Activated CD4-positive, alpha-beta T cell treated with anti-CD3 and anti-CD28 coated beads, Interleukin-2, amount 50 U/mL, for 4 hours (primary cell): ENCODE measurements around the gene IFITM10.

Source experiments
- DNase-seq, 2 experiments: peaks; one replicate each; pipeline ENCODE4 v3.0.0-alpha.2; 2020

Gene IFITM10

DNA sequence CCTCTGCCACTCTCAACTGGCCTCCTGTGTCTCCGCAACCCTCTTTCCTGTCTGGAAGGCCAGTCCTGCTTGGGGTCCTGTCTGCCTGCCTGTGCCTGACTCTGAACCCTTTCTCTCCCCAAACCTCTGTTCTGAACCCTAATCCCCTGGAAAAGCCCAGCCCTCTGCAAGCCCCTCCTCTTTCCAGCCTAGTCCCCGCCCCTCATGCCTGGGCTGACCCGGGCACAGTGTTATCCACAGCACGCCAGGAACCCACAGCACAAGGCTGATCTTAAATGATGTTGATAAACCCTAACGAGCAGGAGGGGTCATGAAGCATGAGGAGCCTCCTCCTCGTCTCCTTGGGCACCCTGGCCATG lies at the start of gene IFITM10:
TSS of gene IFITM10 (minus strand) at position 115 of the 359 bp plus-strand sequence. CDS start 153 bp downstream, outside the sequence.
- DNase-seq = no peak

DNA sequence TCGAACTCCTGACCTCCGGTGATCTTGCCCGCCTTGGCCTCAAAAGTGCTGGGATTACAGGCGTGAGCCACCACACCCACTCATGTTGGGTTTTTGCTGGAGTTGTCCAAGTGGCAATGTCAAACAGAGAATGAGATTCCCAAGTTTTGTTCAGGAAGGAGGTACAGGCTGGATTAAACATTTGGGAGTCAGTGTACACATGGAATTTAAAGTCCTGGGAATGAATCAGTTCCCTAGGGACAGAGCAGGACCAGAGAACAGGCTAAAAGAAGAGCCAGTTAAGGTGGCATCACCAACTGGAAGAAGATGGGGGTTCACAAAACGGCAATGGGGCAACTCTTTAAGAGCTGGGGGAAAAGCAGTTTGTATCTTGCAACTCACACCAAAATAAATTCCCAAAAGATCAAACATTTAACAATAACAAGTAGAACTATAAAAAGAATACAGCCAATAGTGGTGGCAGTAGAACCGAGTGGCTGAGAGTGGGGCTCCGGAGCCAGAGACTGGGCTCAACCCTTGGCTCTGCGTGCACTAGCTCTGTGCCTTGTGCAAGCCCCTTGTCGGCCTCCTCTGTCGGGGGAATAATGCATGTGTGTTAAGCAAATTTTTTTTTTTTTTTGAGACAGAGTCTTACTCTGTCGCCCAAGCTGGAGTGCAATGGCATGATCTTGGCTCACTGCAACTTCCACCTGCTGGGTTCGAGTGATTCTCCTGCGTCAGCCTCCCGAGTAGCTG lies 47.2 kb upstream of the IFITM10 start:
- no peak for DNase-seq

DNA sequence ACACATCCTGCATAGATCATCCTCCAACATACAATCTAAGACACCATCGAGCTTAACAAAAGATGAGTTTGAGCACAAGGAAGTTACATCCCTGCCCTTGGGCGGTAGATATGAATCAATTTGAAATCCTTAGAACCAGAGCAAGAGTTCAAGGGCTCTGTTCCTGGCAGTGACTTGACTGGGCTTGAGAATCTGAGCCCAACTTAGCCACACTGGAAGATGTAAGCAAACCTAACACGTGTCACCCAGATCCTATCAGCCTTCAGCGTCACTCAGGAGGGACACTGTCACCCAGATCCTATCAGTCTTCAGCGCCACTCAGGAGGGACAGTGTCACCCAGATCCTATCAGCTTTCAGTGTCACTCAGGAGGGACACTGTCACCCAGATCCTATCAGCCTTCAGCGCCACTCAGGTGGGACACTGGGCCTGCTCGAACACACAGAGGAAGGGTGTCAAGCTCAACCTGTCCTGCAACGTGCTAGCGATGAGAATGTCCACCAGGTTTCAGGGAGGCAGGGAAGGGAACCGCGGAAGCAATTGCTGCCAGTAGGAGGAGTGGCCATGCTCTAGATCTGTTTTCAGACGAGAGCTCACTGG lies 46.1 kb upstream of the IFITM10 start:
- DNase-seq = no peak

DNA sequence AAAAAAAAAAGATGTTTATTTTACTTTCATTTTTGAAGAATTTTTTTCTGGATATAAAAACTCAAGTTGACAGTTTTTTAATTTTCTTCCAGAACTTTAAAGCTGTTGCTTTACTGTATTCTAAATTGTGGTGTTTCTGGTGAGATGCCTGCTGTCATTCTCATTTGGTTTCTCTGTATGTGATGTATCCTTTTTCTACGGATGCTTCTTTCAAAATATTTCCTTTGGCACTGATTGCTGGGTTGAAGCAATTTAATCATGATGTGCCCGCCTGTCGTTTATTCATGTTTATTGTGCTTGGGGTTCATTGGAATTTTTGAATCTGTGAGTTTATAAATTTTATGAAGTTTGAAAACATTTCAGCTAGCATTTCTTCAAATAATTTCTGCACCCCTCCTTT lies 42.7 kb upstream of the IFITM10 start:
- DNase-seq = no peak

DNA sequence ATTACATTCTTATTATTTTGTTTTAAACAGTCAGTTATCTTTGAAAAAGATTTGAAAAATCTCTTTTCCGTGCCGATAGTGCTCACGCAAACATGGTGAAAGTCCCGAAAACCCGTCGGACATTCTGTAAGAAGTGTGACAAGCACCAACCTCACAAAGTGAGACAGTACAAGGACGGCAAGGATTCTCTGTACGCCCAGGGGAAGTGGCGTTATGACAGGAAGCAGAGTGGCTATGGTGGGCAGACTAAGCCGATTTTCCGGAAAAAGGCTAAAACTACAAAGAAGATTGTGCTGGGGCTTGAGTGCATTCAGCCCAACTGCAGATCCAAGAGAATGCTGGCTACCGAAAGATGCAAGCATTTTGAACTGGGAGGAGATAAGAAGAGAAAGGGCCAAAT lies 42.1 kb upstream of the IFITM10 start:
- DNase-seq = no peak

DNA sequence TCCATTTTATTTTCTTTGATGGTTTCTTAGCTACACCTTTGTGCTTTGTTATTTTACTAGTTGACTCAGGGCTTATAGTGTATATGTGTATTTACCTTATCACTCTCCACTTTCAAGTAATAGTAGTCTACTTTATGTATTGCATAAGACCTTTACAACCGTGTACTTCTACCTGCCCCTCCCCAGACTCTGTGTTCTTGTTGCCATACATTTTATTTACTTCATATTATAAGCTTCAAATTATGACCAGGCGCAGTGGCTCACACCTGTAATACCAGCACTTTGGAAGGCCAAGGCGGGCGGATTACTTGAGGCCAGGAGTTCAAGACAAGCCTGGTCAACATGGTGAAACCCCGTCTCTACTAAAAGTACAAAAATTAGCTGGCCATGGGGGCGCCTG lies 41.5 kb upstream of the IFITM10 start:
- DNase-seq = no peak

DNA sequence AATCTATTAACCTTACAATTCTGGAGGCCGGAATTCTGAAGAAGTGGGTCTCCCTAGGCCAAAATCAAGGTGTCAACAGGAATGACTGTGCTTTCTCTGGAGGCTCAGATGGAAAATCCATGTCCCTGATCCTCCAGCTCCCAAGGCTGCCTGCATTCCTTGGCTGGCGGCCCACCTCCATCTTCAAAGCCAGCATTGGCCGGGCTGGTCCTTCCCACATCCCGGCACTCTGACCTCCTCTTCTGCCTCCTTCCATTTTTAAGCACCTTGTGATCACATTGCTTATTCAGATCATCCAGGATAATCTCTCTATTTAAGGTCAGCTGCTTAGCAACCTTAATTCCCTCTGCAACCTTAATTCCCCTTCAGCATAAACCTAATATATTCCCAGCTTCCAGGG lies 36.1 kb upstream of the IFITM10 start:
- DNase-seq = no peak

DNA sequence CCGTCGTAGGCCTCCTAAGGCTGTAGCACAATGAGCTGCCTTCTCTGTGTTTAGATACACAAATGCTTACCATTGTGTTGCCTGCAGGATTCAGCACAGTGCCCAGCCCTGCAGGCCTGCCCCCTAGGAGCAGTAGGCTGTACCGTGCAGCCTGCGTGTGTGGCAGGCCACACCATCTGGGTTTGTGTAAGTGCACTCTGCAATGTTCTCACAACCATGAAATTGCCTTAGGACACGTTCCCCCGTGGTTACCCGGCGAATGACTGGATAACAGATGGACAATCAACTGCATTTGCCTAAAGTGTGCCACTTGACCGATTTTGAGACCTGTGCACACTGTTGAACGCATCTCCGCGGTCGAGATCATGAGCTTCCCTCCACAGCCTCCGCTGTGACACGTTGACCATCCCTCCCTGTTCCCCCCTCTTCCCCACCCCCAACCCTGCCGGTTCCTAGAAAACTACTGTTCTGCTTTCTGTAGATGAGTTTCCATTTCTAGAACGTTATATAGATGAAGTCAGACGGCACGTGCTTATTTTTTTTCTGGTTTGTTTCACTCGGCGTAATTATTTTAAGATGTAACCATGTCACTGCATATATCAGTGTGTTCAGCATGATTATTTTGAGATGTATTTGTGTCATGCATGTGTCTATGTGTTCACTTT lies 35.5 kb upstream of the IFITM10 start:
- DNase-seq = no peak

DNA sequence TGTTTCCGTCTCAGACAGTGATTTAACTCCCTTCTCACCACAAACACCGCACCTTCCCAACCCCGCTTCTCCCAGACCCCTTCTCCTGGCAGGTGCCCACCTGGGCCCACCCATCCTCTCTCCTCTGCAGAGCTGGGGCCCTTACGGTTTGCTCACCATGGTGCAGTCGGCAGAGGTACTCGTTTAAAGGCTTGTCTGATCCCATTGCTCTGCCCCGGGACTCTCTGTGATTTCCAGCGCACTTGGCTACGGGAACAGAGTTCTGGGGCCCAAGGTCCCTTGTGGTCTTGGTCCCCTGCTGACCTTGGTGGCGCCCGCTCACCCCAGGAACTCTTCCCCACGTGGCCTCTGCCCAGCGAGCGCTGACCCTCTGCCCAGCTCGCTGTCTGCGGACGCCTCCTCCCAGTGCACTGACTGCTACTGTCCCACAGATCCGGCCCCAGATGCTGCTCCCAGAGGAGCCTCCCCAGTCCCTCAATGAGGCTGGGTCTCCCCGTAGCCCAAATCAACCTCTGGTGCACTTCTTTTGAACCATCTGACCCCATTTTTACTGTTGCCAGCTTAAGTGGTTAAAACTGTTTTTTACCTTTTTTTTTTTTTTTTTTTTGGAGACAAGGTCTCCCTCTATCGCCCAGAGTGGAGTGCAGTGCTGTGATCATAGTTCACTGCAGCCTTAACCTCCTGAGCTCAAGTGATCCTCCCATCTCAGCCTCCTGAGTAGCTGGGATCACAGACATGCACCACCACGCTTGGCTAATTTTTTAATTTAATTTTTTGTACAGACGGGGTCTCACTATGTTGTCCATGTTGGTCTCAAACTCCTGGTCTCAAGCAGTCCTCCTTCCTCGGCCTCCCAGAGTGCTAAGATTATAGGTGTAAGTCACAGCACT lies 34.6 kb upstream of the IFITM10 start:
- DNase-seq = no peak

DNA sequence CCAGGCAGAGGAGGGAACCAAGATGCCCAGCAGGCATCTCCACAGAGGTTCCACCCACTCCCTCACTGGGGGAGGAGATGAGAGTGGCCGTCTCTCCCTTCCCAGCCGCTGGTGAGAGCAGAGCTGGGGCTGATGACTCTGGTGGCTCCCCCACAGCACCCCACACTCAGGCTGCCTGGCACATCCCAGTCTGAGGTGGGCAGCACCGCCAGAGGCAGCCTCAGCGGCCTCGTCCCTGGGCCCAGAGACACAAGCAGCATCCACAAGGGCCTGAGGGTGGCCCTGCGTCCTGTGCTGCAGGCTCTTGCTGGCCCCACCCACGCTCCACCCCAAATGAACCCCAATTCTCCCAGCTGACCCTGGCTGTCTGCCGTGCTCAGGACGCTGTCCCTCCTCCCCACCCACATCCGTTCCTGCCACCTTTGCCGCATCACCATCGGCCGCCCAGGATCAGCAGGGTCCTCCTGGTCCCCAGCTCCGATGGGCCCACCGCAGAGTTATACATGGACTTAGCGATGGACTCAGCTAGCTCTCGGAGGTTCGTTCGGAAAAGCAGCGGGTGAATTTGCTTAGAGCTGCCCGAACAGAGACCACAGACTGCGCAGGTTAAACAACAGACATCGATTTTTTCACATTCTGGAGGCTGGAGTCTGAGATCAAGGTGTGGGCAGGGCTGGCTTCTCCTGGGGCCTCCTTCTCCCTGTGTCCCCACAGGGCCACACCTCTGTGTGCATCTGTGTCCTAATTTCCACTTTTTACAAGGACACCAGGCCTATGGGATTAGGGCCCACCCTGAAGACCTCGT lies 33.5 kb upstream of the IFITM10 start:
- DNase-seq = no peak

DNA sequence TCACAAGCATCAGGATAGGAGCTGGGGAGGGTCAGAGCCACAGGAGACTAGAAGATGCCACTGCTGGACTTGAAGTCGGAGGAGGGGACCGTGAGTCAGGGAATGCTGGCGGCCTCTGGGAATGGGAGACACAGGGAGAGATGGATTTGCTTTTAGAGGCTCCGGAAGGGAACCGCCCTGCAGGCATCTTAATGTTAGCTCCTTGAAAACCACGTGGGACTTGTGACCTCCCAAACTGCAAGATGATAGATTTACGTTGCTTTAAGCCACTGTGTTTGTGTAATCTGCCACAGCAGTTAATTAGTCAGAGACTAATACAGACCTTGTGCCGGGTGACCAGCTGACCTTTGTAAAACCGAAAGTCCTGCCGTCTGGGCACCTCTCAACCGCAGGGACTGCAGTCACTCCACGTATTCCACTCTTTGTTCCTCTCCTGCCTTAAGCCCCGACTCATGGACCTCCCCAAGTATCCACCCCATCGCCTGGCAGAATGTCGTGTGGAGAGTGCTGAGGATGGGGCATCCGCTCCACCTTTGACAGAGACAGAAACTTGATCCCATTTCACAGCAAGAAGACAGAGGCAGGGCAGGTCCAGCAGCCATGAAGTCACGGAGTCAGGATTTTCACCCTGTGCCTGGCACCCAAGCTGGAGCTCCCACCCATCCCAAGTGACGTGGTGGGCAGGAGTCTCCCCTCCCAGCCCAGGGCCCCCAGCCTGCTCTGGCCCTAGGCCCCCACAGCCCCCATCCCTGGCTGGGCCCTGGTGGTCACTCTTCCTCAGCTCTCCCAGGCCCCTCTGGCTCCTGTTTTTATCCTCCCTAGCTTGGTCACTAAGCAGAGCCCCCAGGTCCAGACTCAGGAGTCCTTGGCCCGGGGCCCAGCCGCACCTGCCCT lies 32.7 kb upstream of the IFITM10 start:
- no peak for DNase-seq

DNA sequence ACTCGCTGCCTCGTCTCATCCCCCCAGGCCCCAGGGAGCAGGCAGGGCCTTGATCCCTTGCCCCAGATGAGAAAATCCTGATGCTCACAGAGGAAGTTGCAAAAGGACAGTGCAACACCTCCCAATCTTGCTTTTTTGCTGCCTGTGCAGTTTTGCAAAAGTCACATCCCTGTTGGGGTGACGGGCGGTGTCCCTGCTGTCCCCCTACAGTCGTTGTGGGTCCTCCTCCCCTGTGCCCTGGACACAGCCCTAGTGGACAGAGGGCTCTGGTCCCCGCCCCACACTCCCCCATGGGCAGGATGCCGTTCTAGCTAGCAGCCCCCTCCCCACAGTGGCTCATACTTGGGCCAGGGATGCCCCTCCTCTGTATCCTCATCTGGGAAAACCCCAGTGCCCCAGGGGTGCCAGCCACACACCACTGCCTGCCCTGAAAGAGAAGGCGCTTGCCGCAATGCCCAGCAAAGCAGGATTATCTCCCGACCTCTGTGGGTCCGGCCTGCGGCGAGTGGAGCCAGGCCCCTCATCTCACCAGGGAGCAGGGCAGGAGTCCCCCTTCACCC lies 31.7 kb upstream of the IFITM10 start:
- DNase-seq = no peak

DNA sequence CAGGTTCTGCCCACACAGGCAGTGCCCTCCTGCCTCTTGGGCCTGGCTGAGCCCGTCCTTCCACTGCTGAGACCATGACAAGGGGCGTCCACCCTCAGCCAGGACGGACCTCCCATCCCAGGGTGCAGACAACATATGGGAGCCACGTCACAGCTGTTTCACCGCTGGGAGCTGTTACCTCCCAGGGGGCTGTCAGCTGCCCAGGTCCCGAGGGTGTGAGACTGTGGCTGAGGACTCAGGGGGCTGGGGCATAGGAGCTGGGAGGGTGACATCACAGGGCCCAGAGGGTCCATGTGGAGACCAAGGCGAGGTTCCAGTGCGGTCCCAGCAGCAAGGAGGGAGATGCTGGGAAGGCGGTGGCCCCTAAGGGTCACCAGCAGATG lies 31.2 kb upstream of the IFITM10 start:
- DNase-seq = no peak

DNA sequence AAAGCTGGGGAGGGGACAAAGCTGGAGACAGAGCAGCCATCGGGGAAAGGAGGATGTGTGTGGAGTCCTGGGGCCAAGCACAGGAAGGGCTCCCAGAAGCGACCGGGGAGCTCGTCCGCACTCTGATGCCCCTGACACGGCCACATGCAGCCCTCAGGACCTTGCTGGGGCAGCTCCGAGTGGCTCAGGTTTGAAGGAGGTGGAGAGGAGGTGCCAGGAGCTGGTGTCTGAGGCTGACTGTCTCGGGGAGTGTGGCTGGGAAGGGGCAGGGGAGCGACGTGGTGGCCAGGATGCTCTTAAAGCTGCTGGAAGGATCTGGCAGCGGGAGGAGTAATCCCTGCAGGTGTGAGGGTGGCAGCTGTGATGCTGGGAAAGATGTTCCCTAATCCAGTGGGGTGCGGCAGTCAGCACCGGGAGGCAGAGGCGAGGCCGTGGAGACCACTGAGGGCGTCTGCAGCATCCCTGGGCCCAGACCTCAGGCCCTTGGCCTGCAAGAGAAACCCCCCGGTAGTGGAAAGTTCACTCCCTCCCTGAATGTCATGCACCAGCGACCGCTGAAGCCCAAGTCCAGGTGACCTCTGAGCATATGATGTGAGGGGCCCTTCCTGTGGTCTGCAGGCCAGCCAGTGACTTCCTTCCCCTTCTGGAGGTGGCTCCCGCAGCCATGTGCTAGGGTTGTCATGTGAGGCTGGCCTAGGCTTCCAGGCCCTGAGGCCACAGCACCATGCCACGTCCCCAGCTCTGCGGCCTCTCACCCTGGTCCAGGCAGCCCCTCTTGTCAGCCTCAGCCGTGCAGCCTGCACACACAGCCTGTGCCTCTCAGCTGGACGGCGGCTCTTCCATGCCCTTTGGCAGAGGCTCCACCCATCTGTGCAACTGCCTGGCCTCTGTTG lies 30.6 kb upstream of the IFITM10 start:
- DNase-seq = no peak

DNA sequence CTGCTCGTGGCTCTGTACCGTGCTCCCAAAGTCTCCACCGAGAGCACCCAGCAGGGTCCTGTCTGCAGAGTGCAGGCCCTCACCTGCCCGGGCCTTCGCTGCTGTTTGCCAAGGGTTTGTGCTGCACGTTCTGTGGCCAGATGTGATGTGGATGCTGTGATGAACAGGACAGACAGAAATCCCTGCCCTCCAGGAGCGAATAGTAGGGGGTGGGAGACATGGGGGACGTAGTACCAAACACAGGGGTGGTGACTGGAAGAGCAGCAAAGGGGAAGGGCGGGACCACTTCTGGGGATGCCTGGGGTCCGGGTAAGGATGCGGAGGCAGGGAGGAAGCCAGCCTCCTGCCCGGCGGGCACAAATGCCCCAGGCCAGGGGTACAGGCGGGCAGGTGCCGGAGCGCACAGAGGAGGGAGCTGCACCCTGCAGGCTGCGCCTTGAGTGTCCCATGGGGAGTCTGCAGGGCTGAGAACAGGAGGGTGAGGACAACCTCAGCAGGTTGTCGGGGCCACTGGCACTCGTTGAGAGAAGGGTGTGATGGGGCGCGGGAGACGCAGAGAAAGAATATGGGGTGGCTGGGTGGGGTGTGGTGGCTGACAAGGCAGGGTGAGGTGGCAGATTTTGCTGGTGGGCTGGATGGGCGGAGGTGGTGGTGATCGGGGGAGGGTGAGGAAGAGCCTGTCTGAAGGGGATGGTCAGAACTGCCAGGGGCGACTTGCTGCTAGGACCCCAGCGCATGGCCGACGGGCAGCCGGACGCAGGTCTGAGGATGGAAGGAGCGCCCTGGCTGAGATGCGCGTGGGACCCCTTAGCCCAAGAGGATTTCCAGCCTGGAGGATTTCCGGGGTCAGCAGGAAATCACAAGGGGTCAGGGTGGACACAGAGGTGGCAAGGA lies 29.7 kb upstream of the IFITM10 start:
- DNase-seq = no peak

DNA sequence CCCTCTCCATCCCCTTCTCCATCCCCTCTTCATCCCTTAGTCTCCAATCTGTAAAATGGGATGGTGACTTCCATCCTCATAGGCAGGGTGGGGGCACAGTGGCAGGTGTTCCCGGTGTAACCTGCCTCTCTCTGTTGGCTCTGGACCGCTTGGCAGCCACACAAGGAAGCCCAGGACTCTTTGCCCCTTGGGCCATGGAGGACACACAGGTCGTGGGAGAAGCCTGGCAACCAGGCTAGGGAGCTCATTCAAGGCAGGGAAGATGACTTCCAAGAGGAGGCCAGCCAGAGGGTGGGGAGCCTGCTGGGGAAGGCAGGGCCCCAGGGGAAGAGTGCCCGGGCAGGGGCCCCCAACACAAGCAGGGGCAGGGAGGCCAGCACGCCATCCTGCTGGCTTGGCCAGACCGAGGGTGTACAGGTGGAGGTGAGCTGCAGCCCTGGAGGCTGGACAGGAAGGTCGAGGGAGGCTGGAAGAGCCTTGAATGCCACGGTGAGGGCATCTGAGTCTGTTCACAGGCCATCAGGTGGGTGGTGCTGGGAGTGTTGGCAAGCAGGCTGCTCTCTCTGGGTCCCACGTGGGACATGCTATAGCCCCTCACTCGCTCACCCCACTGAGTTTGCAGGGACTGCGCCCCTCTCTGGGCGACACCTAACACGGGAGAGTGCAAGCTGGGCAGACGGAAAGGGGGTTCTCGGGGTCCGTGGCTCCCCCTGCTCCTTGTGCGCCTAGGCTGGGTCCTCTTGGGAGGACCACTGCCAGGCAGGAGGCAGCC lies 28.8 kb upstream of the IFITM10 start:
- DNase-seq = no peak

DNA sequence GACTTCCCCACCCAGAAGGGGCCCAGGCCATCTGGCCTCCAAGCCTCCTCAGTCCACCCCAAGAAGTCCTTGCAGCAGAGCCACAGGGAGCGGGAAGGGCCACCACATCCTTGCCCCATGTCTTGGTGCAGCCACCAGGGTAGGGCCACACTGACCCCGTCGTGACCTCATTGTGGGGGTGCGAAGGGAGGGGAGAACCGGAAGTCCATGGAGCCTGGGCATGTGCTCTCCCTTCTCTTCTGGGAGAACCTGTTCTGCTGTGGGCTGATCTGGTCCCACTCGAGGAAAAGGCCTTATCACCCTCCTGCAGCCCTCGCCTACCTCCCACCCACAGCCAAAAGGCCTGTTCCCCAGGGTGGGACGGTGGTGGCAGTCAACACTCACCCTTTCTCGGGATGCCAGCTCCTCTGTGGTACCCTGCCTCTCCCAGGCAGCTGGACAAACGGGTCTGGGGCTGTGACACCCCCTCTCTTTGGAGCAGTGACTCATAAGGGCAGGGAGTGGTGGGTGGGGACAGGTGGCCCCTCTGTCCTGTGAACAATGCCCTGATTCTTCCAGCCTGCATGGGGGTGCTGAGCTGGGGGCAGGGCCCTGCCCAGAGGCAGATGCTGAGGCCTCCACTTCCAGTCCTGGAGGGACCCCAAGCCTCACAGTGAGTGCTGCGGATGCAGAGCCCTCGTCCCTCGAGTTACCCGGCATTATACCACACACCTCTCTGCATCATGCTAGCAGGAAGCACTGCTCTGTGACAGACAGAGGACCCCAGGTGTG lies 27.9 kb upstream of the IFITM10 start:
- no peak for DNase-seq
